NCI-H146 treated with DMSO at 0.1 percent for 48 hours (cell line): Measurements from ENCODE around the gene FAM72B.
"Not testable (repeated sequence)": the region's sequence is repeated elsewhere in the genome, so short reads cannot be mapped to it uniquely, and the experiment has no call there.

Source experiments
- DNase-seq: peaks from one replicate; lab custom pipeline; 2025; ENCODE audit not compliant: unreplicated experiment; lab: John Stamatoyannopoulos, UW

FAM72B gene

DNA sequence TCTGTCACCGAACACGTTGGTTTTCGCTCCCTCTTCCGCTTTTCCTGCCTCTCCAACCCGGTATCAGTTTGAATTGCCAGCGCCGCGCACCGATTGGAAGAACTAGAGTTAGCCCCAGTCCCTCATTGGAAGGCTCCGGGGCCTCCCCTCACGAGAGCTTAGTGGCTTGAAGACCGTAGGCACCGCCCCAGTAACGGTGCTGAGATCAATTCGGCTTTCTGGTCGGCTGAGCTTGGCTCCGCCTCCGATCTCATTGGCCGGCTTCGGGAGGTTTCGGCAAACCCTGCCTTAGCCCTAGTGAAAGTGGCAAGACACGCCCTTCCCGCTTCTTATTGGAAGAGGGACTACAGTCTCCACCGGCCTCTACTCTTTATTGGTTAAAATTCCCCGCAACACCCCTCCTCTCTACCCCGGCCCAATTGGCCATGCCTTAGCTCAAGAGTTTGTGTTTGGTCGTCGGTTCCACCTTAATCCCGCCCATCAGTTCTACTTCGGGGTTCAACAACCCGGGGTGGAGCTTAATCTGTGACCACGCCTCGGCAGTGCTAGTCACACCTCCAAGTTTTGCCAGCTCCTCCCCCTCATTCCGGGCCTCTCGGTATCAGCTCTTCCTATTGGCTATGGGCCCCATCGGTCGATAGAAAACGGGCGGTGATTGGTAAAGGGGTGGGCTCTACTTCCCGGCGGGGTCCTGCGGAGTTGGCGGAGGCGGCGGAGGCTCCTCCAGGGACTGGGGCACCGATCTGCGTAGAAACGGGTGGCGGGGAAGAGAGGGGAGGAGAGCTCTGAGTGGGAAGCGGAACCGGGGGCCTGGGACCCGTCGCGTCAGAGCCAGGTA lies at the start of gene FAM72B, which contains the start of gene SRGAP2C:
TSS of gene FAM72B (minus strand) at position 51 of the 838 bp plus-strand sequence. CDS start 851 bp downstream, outside the sequence.
TSS of gene SRGAP2C (plus strand) at position 686 of the 838 bp plus-strand sequence. CDS start 2,472 bp downstream, outside the sequence.
- DNase-seq: peak; percentile 96

DNA sequence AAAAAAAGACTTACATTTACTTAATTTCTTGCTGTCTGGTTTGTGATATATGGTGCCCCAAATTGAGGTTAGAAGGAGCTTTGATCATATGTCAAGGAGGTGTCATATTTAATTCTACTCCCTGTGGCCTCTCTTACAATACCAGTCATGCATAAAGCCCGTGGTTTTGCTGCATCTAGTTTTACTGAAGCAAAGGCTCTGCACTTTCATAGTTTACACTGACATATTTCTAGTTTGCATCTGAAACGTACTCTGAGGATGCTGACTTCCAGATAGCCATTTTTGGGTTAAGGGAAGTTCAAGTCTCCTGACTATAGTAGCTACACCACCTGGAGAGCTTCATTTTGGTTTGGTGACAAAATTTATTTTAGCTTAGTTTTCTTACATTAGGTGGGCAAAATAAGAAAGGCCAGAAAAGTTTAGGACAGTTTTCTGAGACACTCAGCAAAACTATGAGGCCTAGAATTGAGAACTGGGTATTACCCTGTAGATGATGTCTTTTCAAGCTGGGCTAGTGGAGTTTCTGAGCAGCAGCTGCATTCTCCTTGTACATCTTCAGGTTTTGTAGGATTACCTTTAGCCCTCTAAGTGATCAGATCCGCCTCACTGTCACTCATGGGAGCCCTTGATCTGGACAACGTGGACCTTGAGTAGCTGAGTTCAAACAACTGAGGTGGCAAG lies 48.4 kb upstream of the FAM72B start:
- not testable (repeated sequence) for DNase-seq

DNA sequence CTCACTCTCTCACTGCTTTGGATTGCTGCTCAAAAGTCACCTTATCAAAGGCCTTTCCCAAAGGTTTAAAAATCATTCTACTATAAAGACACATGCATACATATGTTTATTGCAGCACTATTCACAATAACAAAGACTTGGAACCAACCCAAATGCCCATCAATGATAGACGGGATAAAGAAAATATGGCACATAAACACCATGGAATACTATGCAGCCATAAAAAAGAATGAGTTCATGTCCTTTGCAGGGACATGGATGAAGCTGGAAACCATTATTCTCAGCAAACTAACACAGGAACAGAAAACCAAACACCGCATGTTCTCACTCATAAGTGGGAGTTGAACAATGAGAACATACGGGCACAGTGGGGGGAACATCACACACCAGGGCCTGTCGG lies 46.5 kb upstream of the FAM72B start:
- DNase-seq: not testable (repeated sequence)

DNA sequence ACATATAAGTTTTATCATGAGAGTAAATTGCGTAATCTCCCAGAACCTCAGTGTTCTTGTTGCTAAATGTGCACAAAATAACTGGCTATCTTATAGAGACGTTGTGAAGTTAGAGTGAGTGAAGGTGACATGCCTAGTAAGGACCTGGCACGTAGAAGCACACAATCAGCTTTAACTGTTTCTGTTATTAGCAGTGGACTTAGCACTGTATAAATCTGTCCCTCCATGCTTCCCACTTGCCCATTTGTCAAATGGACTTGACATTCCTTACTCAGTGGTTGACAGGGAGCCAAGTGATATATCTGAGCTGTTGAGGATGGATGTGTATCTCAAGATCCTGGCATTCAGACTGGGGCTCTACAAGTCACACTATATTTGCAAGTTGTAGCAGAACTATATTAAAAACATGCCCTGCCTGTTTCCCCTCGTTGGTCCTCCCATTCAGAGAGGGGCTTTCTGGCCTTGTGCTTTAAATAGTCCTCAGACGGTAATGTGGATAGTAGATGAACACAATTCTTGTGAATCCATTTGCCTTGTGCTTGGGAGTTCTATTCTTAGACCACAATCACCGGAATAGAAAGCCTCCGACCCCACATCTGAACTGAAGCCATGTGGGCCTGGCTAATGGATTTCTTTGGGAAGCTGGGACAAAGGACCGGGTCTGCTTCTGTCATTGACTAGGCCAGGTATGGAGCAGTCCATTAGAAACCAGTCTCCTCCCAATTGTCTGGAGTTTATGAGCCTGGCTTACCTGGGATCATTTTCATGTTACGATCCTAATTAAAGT lies 43.6 kb upstream of the FAM72B start:
- DNase-seq: not testable (repeated sequence)

DNA sequence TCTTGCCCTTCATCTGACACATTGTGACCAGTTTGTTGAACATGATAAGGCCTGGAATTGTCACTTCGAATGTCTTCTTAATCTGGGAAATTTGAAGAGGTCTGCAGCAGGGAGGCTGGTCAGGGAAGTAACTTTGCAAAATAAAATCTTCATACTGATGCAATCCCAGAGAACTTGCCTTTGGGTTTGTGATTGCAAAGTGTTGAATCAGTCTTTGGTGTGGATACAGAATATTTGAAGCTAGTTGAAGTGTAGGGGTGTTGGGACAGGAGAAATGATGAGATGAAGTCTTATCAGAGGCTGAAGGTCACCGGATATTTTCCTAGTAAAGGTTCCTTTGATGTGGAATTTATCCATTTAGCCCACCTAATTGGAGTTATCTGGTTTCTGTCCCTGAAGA lies 42.8 kb upstream of the FAM72B start:
- DNase-seq: not testable (repeated sequence)

DNA sequence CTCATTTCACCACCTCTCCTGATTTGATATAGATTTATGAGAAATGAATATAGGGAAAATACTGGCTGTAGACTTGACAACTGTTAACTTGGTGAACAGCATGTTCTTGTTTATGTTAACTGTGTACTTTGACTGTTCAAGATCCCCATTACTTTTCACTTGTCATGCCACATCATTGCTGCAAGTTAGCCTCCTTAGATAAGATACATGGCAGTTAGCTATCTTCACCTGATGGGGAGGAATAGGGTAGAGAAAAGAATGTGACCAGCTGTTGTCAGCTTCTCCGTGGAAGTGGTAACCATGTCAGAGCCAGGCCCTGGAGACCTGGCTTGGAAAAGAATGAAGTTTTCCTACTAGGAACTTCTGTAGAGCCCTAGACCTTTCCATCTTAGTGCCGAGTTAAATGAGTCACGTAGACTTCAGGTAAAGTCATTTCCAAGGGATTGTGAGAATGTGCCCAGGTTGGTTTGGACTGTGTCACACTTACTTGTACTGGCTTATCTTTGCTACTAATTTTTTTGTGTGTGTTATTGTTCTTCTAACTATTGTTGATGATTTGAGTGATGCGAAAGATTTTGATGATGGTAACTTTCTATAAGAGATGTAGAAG lies 42.3 kb upstream of the FAM72B start:
- DNase-seq: not testable (repeated sequence)

DNA sequence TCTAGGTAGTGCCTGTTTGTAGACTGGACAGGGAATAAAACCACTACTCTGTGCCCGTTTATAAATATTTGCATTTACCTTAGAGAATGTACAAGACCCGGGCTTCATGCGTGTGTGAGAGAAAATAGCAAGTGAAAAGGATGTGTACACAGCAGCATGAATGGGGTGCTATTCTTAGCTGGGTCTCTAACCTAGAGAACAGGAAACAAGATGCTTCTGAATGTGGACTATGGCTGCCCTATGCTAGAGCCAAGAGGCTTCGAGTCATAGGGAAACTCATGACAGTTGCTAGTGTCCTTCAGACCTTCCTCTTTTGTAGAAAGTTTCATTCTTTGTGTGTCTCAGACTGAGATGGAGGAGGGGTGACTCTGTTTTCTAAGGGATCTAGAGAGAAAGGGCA lies 40.6 kb upstream of the FAM72B start:
- DNase-seq: not testable (repeated sequence)

DNA sequence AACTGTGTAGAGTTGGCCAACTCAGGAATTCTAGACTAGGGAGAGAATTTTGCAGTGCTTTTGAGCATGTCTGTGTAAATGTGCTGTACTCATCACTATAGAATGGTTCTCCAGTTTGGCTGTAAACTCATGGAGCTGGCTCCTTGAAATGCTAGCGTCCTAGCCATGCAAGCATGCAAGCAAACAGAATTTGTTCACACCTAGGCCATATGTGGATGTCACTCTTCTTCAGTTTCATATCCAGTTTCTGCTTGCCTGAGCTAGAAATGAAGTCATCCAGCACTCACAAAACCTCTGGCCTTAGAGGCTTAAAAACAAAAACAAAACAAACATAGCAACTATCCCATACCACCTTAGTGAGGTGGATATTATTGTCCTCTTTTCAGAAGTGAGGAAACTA lies 37.6 kb upstream of the FAM72B start:
- DNase-seq: not testable (repeated sequence)

DNA sequence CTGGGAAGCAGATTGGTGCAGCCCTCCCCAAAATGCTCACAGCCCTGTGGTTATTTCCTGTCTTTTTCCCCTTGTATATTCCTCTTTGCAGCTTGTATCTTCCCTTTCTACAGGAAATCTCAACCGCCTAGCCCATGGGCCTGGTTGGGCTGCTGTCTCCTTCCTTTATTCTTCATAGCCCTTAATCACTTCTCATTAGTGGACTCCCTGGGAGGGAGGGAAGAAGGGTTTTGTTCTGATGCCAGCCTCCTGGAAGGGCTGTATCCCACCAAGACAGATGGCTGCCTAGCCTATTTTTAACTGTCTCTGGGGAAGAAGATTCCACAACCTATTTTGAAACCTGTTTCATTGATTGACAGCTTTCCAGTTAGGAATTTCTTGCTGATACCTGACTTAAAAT lies 32.5 kb upstream of the FAM72B start:
- not testable (repeated sequence) for DNase-seq

DNA sequence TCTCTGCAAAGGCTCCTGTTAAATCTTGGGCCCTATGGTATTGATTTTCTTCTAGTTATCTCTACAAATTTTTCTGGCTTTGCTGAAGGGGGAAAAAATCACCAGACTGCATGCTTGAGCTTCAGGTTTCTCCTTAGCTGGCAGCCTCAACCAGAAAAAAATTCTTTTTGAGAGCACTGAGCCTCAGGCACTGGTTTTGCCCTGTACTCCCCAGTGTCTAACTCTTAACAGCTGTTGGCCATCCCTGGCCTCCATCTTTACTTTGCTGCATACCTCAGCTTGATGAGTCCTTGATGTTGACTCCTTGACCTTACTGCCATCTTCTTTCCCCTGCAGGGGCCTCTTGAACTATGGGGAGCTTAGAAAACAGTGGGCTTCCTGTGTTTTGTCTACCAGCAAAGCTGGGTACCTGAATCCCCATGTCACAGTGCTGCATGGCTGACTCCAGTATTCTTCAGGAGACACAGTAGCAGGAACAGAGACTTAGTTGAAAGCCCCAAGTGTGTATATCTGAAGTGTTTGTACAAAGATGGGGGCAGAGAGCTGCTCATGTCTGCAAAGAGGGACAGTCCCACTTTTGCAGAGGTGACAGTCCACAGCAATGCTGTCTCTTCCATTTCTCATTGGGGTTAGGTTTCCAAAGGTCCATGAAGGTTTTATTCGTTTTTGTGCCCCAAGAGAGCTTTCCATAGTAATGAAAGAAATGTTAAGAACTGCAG lies 31.7 kb upstream of the FAM72B start:
- not testable (repeated sequence) for DNase-seq

DNA sequence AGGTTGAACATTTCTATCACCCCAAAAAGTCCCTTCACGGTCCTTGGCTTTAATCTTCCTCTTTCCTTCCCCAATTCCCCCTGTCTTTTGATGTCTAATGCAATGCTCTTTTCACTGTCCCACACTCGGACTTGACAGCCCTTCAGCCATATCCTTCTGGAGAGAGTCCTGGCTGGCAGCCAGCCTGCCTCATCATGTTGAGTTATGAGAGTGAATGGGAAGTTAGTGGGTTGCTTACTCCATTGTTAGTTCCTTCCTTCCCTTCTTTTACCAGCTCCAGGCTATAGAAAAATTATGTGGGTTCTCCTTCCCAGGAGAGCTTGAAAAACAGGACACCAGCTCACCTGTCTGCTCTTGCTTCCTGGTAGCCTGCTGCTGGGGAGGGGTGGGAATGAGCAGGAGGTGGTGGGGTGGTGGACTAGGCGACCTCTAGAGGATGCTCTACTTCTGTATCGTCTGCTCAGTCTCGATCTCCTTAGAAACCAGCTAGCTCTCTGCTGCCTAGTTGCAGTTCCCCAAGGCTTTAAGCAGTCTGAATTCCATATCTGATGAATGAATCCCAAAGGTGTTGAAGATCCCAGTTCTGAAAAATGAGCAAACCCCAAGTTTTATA lies 30.5 kb upstream of the FAM72B start:
- DNase-seq: not testable (repeated sequence)

DNA sequence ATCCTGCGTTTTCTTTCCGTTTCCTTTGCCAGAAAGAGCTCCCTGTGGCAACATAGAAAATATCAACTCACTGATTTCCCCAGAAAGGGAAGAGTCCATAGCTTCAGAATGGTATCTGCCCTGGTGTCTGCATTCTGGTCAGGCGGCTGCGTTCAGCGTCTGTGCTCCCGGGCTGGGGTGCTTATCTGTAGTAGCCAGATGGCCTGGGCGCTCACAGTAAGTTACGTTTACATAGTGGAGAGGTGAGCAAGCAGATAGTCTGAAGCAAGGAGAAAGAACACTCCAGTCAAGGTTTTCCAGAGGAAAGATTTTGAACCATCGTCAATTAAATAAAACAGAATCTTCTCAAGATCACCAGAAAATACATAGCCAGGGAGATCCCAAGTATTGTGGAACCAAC lies 29.4 kb upstream of the FAM72B start:
- DNase-seq: not testable (repeated sequence)

DNA sequence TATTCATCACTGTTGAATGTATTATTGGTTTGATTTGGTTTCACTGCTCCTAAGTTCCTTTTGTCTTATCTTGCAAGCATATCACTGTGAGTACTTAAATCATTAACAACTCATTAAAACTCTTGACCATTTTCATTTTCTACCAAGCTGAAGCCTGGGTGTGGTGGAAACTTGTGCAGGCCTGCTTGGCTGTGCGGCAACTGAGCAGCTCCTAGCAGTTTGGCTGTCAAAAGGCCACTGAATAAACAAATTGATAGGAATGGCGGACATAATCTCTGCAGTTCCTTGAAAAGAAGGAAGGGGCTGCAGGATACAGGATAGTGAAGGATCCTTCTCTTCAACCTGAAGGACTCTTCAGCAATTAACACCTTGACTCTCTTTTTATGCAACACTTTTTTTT lies 26.6 kb upstream of the FAM72B start:
- DNase-seq: not testable (repeated sequence)

DNA sequence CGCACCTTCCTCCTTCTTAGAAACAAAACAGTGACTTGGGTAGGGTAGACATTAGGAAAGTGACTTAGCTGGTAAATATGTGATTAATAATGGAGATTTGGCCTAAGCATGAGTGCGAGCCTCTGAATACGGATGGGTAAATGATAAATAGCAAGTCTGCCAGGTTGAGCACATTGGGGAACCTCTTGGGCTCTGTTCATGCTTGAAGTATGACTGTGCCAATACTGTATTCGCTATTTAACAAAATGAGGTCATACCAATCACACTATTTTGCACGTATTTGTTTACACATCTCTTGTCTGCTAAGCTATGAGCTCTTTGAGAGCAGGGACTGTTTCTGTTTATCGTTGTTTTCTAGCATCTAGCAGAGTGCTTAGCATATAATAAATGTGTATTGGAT lies 24.2 kb upstream of the FAM72B start:
- DNase-seq: not testable (repeated sequence)

DNA sequence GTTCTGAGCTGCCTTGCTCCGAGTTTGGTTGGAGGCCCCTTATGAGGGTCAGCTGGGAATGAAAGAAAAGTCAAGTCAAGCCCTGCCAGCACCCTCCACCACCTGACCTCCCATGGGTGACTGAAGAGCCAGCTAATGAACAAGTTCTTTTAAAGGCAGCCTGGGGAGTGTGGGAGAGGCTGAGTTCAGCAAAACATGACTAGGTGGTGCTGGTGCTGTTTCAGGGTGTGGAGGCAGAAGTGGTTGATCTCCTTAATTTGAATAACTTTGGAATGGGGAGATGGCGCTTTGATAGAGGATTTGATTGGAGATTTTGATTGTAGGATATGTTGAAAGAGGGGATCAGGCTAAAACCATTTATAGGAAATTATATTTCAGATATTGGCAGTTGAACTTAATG lies 23.2 kb upstream of the FAM72B start:
- DNase-seq: not testable (repeated sequence)

DNA sequence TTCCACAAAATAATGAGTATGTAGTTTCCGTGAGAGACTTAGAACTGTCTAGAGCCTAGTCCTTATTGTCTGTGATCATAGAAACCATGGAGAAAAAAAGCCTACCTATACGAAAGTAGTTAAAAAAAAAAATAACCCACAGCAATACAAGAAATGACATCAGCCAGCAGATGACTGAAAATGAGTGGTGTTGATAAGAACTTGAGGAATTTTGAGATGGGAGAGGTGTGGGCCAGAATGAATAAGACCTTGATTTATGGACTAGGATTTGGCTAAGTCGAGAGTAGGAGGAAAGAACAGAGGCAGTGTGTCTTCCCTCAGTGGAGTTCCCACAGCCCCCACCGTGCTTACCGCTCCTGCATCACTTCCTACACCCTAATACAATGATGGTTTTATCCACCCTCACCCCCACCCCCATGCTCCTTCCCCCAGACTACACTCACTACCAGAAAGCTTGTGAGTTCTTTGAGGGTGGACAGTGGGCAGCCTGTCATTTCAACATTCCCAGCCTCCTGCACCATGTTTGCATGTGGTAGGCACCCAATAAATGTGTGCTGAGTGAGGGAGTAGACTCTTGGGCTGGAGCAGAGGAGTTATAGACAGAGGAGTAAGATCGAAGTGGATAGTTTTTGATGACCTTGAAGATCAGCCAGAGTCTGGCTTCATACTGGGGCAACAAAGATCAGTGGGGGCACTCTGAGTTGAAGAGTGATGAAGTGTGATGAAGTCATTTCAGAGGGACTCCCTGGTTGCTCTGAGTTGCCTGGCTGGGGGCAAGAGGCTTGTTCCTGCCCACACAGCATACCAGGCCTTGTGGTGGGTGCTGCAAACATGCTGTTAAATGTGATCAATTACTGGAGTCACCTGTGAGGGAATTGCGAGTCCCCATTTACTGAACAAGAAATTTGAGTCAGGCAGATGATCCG lies 21.9 kb upstream of the FAM72B start:
- DNase-seq: not testable (repeated sequence)

DNA sequence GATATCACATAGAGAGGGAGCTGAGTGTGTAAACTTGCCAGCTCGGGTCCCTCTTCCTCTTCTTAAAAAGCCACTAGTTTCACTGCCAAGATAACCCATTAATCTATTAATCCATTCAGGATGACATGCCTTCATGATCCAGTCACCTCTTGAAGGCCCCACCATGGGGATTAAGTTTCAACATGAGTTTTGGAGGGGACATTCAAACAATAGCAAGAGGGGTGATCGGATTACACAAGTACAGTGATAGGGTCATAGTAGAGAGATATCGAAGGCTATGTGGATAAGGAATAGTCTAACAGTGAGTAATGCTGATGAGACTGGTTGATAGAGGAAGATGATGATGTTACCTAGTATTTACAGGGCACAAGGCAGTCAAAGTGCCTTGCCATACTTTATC lies 18.8 kb upstream of the FAM72B start:
- not testable (repeated sequence) for DNase-seq
